ENCODE results near the gene ASS1.
"Not testable (repeated sequence)": the region's sequence is repeated elsewhere in the genome, so short reads cannot be mapped to it uniquely, and the experiment has no call there.

The ASS1 gene

GRCh38 chr9:130419521-130420035 is 25.2 kb upstream of the ASS1 start:
- DNase-seq = no peak

GRCh38 chr9:130421154-130421801 is 23.5 kb upstream of the ASS1 start:
- DNase-seq = no peak

- peak; percentile 47 for DNase-seq
These were observed 22.9 kb upstream of the ASS1 start for GRCh38 chr9:130421802-130422276.

- no peak for DNase-seq
These were observed 22.2 kb upstream of the ASS1 start for GRCh38 chr9:130422546-130422945.

GRCh38 chr9:130423272-130423671 is 21.5 kb upstream of the ASS1 start:
- no peak for DNase-seq

- DNase-seq = no peak
These were observed 19.9 kb upstream of the ASS1 start for GRCh38 chr9:130424595-130425454.

- no peak for DNase-seq
These were observed 18.9 kb upstream of the ASS1 start for GRCh38 chr9:130425741-130426466.

- DNase-seq = no peak
These were observed 18.3 kb upstream of the ASS1 start for GRCh38 chr9:130426467-130426773.

- DNase-seq = no peak
These were observed 17.9 kb upstream of the ASS1 start for GRCh38 chr9:130426883-130427282.

GRCh38 chr9:130427326-130427725 is 17.4 kb upstream of the ASS1 start:
- DNase-seq = no peak

GRCh38 chr9:130428086-130428665 is 16.6 kb upstream of the ASS1 start:
- DNase-seq = no peak

GRCh38 chr9:130429381-130429780 is 15.4 kb upstream of the ASS1 start:
- DNase-seq = no peak

GRCh38 chr9:130429831-130430230 is 14.9 kb upstream of the ASS1 start:
- DNase-seq = no peak

GRCh38 chr9:130430232-130430631 is 14.5 kb upstream of the ASS1 start:
- no peak for DNase-seq

- DNase-seq = no peak
These were observed 13.8 kb upstream of the ASS1 start for GRCh38 chr9:130430734-130431535.

GRCh38 chr9:130431536-130432303 is 13.0 kb upstream of the ASS1 start:
- no peak for DNase-seq

- no peak for DNase-seq
These were observed 12.4 kb upstream of the ASS1 start for GRCh38 chr9:130432362-130432761.

- DNase-seq = no peak
These were observed 12.0 kb upstream of the ASS1 start for GRCh38 chr9:130432796-130433167.

- peak; percentile 40 for DNase-seq
These were observed 11.4 kb upstream of the ASS1 start for GRCh38 chr9:130433168-130433946.

GRCh38 chr9:130433947-130434262 is 10.9 kb upstream of the ASS1 start:
- no peak for DNase-seq

- not testable (repeated sequence) for DNase-seq
These were observed 10.1 kb upstream of the ASS1 start for GRCh38 chr9:130434656-130435055.
